B cell (primary cell): Measurements from ENCODE around the gene THRB.

Experiments used
- EZH2 ChIP-seq: IDR thresholded peaks from 2 replicates; pipeline ENCODE4 v1.6.1; 2012; ENCODE audit warnings: borderline replicate concordance, low read depth, mild to moderate bottlenecking, moderate library complexity, low read length; ENCODE audit not compliant: insufficient read depth, poor library complexity, severe bottlenecking
- TF ChIP-seq, protein P1 (sequence below): fragments of 200-600 bp; IDR thresholded peaks from one replicate; pipeline ENCODE4 v1.8.0; 2022; ENCODE audit warnings: antibody characterized with exemption, mild to moderate bottlenecking

DNA sequence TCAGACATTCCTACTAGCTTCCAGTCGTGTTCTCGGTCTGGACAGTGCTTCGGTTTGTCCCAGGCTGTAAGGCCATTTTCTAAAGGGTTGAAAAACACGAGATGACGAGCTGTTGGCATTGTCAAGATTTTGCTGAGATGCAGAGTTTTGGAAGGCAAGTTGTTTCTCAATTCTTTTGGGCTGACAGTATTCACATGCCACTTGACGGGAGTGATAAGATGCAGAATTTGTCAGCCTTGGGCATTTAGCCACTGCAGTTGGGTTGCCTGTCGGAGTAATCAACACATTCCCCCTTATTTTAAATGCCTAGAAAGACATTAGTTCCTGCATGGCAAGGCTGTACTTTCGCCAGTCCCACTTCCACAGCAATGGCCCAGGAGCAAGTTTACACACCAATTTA is 304.4 kb downstream of the THRB start:
- TF ChIP-seq, protein P1, sequence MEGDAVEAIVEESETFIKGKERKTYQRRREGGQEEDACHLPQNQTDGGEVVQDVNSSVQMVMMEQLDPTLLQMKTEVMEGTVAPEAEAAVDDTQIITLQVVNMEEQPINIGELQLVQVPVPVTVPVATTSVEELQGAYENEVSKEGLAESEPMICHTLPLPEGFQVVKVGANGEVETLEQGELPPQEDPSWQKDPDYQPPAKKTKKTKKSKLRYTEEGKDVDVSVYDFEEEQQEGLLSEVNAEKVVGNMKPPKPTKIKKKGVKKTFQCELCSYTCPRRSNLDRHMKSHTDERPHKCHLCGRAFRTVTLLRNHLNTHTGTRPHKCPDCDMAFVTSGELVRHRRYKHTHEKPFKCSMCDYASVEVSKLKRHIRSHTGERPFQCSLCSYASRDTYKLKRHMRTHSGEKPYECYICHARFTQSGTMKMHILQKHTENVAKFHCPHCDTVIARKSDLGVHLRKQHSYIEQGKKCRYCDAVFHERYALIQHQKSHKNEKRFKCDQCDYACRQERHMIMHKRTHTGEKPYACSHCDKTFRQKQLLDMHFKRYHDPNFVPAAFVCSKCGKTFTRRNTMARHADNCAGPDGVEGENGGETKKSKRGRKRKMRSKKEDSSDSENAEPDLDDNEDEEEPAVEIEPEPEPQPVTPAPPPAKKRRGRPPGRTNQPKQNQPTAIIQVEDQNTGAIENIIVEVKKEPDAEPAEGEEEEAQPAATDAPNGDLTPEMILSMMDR = no peak
- TF ChIP-seq EZH2 = no peak
